Hematopoietic multipotent progenitor cell treated with erythropoietin and hydrocortisone succinate and interleukin-3 and kit ligand, for 4 days (in vitro differentiated cells): Measurements from ENCODE around the gene ILKAP.

Experiments
- DNase-seq: peaks from one replicate; pipeline ENCODE4 v3.0.0-alpha.2; 2015

ILKAP gene

DNA sequence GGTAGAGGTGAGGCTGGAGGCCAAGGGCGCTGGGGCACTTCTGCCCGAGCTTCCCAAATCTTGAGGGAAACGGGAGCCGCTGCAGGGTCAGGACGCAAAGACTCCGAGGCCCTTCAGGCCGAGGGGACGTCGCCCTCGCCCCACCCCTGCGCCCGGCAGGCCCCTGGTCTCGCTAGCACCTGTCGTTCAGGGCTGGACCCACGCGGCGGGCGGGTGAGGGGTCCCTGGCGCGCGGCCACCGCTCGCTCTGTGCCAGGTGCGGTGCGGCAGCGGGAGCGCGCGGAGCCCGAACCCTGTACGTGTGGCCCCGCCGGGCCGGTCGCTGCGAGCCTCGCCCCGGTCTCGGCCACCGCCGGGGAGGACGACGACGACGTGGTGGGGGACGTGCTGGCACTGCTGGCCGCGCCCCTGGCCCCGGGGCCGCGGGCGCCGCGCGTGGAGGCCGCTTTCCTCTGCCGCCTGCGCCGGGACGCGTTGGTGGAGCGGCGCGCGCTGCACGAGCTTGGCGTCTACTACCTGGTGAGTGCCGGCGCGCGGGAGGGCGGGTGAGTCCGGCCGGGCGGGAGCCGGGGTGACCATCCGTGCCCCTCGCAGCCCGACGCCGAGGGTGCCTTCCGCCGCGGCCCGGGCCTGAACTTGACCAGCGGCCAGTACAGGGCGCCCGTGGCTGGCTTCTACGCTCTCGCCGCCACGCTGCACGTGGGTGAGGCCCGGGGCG, 39.9 kb downstream of the ILKAP start:
- peak; percentile 42 for DNase-seq

DNA sequence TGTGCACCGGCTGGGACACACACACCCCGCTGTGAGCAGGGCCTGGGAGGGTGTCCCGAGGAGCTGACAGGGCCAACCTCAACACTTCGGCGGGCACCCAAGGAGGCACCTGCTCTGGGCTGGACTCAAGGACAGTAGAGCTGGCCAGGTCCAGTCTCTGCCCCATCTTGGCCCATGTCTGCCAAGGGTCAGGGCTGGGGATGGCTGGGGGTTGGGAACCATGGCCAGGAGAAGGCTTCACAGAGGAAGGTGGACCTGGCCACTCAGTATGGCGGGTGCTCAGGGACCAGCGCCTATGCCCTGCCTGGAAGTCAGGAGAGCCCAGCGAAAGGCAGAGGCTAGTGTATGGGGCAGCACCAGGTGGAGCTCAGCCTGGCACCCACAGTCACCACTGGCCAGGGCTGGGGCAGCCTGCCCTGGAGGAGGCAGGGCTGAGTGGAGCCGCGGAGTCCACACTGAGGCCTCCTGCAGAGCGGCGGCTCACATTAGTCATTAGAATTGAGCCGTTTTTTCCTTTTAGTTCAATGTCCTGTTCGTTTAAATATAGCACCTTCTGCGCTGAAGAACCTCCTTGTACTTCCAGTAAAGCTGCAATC, 40.6 kb downstream of the ILKAP start:
- peak; percentile 32 for DNase-seq

- DNase-seq: no peak
Observed at GRCh38 chr2:238162251-238162845, 41.1 kb downstream of the ILKAP start.

GRCh38 chr2:238161291-238162051, 42.0 kb downstream of the ILKAP start:
- no peak for DNase-seq

- DNase-seq: peak; percentile 83
Observed at GRCh38 chr2:238160206-238161129, 43.0 kb downstream of the ILKAP start.

- DNase-seq: no peak
Observed at GRCh38 chr2:238159661-238160205, 43.8 kb downstream of the ILKAP start.

DNA sequence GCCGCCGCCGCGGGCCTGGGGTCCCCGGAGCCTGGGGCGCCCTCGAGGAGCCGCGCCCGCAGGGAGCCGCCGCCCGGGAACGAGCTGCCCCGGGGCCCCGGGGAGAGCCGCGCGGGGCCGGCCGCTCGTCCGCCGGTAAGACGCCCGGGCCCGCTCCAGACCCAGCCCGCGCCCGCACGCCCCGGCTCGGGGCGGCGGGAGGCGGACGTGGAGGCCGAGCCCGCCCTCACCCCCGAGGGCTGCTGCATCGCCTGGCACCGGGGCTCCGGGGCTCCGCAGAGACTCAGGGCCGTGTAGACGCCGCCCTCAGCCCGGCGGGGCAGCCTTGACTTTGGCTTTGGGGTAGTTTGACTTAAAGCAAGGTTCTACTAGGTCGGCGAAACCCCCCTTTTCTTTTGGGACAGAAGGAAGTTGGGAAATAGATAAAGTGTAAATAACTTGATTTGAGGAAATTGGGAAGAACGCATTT, 44.4 kb downstream of the ILKAP start:
- peak; percentile 66 for DNase-seq

DNA sequence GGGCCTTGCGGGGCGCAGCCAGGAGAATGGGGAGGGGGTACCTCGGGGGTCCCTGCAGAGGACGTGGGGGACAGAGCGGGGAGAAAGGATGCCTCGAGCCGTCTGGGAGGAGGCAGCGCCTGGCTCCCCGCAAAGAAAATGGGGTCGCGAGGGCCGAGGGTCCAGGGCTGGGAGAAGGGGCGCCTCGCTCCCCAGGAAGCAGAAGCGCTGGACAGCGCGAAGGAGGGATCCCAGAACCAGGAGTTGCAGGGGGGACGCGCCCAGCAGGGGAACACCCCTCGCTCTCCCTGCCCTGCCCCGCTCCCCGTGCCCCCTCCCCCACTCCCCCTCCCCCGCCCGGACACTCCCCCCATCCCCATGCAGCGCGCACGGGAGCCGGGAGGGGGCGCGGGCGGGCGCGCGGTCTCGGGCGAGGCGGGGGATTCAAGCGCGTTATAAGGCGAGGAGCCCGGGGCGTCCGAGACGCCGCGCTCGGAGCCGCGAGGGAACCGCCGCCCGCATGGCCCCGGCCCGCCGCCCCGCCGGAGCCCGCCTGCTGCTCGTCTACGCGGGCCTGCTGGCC, 44.9 kb downstream of the ILKAP start, which contains the start of gene ERFE:
ERFE (plus strand) TSS at position 462 of the 562 bp plus-strand sequence; CDS start at position 500, 38 bp downstream.
- peak; percentile 81 for DNase-seq

GRCh38 chr2:238158018-238158508, 45.4 kb downstream of the ILKAP start:
- DNase-seq: no peak

- no peak for DNase-seq
Observed at GRCh38 chr2:238157506-238158017, 45.9 kb downstream of the ILKAP start.

DNA sequence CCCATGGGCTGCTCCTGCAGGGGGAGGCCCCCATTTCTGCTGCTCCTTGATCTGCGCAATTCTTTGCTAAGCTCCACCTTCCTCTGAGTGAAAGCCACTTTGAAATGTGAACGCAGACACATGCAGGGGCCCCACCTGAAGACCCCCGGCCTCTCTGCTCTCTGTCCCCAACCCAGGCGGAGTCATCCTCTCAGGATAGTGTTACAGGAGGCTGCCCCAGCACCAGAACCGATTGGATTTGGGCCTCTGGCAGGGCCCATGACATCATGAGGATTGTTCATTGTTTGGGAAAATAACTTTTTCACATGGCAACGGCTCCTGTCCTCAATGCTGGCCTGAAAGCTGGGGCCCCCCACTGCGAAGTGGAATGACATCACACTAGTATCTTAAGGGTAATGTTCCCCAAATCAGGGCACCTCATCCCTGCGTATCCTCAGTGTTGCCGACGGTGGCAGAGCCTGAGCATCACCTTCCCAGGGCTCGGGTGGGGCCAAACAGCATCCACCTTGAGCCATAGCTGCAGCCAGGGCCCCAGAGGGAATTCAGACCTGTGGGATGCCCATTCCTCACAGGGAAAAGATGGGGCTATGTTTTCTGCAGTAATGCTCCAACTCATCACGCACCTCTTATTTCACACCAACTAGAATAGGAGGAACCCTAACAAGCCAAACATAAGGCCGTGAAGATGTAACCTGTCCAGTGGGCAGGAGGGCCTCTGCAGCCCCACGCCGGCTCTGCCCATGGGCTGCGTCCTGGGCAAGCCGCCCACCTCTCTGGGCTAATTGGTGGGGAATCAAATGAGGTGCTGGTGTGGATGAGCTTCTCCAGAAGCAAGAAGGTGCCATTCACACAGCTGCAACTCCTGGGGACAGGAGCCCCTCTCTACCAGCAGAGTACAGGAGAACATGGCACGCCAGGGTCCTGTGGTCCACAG, 47.5 kb downstream of the ILKAP start:
- no peak for DNase-seq

DNA sequence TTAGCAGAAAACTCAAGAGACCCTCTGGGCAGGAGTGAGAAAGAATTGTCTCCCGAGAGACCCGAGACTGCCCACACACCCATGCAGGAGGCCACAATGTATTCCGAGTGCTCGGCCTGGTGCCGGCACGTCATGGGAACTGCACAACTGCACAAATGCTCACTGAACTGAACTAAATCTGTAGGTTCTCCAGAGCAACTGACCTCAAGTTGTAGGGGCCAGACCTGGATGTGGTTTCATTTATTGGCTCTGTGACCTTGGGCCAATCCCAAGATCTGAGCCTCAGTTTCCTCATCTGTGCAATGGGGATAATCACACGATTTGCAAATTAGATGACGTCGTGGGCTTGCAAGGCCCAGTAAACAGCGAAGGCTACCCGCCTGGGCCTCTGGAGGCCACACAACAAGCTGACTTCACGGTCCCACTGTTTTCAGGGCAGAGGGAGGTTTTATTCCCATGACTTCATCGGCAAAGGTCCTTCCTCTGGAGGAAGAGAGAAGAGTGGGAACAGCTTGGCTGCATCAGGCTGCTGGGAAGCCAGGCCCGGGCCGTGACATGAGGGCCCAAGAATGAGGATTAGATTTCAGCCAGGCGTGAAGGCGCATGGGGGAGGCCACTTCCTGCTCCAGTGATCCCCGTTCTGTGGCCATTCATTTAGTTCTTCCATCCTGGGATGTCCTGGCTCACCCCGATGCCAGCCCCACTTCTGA, 48.3 kb downstream of the ILKAP start:
- DNase-seq: no peak

DNA sequence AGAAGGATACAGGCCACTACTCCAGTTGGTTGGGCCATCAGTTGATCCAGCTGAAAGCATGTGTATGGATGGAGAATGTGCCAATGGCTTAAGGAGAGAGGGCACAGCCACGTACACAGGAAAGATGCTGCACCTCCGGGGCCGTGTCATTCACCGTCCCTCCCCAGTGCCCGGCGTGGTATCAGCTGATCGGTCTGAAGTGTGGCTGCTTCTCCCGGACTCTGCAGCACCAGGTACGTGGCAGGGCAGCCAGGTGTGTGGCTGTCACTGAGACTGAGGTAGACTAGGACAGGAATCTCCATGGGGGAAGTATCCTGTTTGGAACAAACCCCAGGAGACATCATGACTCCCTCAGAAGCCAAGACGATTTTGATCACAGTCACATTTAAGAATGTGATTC, 48.9 kb downstream of the ILKAP start:
- no peak for DNase-seq

GRCh38 chr2:238152771-238153688, 50.5 kb downstream of the ILKAP start:
- no peak for DNase-seq

GRCh38 chr2:238151628-238152235, 51.8 kb downstream of the ILKAP start:
- DNase-seq: no peak

GRCh38 chr2:238151205-238151604, 52.3 kb downstream of the ILKAP start:
- no peak for DNase-seq

DNA sequence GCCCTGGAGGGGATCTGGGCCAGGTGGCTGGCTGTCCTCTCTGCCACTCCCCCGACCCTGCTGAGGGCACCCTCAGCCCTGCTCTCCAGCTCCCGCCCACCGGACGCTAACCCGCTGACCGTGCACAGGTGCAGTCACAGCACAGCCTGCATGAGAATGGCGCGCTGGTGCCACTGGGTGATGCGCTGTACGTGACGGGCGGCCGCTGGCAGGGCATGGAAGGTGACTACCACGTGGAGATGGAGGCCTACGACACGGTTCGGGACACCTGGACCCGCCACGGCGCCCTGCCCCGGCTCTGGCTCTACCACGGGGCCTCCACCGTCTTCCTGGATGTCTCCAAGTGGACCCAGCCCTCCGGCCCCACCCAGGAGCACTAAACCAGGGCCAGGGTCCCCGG, 52.8 kb downstream of the ILKAP start:
- no peak for DNase-seq
